GM12874 (cell line): ENCODE results near the gene PLXDC2.

ENCODE experiments used
- TF ChIP-seq, protein P1 (sequence below): IDR thresholded peaks from 2 replicates; pipeline ENCODE4 v1.5.1; 2011; ENCODE audit warnings: low read depth, mild to moderate bottlenecking, control low read depth, low read length, moderate library complexity; ENCODE audit not compliant: insufficient read depth

Gene PLXDC2

GRCh38 chr10:19892677-19893076 lies 76.4 kb downstream of the PLXDC2 start:
- TF ChIP-seq, protein P1, sequence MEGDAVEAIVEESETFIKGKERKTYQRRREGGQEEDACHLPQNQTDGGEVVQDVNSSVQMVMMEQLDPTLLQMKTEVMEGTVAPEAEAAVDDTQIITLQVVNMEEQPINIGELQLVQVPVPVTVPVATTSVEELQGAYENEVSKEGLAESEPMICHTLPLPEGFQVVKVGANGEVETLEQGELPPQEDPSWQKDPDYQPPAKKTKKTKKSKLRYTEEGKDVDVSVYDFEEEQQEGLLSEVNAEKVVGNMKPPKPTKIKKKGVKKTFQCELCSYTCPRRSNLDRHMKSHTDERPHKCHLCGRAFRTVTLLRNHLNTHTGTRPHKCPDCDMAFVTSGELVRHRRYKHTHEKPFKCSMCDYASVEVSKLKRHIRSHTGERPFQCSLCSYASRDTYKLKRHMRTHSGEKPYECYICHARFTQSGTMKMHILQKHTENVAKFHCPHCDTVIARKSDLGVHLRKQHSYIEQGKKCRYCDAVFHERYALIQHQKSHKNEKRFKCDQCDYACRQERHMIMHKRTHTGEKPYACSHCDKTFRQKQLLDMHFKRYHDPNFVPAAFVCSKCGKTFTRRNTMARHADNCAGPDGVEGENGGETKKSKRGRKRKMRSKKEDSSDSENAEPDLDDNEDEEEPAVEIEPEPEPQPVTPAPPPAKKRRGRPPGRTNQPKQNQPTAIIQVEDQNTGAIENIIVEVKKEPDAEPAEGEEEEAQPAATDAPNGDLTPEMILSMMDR = no peak

GRCh38 chr10:19895500-19895899 lies 79.3 kb downstream of the PLXDC2 start:
- TF ChIP-seq, protein P1 = no peak

GRCh38 chr10:19902456-19902855 lies 86.2 kb downstream of the PLXDC2 start:
- TF ChIP-seq, protein P1 = no peak

DNA sequence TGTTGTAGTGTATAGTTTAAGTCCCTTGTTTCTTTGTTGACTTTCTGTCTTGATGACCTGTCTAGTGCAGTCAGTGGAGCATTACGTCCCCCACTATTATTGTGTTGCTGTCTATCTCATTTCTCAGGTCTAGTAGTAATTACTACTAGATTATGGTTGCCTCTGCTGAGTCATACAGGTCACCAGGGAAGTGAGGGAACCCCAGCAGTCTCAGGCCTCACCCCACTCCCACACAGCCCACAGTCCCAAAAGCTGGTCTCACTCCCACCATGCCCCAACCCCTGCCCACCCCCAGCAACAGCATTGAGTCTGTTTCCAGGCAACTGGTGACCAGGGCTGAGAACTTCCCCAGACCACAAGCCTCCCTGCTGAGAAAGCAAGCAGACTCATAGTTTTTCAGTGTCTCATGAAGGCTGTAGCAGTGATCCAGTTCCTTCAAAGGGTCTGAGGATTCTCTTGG lies 88.0 kb downstream of the PLXDC2 start:
- TF ChIP-seq, protein P1 = no peak

DNA sequence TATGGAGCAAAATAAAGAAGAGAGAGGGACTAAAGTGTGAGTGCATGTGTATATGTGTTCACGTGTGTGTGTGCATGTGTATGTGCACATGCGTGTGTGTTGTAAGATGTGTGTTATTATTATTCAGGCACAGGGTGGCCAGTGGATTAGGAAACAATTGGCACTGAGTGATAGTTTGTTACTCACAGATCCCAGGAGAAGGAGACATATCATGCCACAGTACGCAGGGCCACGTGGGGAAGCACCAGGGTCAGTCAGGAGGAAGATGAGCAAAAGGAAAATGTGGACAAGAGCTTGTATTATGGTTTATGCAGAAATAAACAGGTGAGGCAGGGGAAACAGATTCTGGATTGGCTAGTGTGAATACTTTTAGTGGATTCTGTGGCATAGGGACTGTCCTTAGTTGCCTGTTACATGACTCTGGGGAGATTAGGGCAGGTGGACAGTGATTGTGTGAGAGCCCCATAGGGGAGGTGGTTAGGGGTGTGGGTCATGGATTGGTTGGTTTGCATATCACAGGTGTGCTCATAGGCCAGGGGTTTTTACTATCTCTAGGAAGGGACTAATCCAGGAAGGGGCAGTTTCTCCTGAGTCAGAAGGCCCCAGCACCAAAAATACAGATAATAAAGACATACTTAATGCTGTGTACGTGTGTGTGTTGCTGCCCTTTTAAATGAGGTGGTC lies 90.0 kb downstream of the PLXDC2 start:
- TF ChIP-seq, protein P1 = no peak

DNA sequence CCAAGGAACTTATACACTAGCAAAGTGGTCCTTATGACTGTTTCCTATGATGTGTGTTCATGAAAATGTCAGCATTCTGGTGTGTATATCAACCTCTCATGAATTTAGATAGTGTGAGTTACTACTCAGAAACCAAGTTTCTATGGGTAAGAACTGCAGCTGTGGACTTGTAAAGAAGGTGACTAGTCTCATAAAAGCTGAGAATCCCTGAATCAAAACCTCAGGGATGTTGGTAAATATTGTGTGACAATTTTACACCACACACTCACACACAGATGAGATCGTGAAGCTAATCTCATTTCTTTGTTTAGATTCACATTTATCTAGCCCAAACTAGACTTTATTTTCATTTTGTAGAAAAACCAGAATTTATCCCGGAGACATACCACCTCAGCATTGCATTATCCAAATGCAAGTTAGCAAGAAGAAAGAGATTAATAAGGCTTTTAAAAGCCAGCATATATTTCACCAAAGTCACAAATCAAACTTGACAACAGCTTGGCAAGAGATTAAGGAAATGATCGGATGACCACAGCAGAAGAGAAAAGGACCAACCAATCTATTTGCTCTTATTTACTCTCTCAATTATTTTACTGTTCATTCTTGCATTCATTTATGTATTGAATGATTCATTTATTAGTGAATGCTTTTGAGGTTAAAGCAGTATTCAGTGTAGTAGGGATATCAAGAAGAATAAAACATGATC lies 92.9 kb downstream of the PLXDC2 start:
- TF ChIP-seq, protein P1 = no peak

- TF ChIP-seq, protein P1 = no peak
These were observed 95.7 kb downstream of the PLXDC2 start for GRCh38 chr10:19911886-19912285.
